A673 (cell line): ENCODE results near the gene OR6S1. TPM values are rescaled to one million over a fixed set of nuclear protein-coding genes. Genes with fewer than 3 reads are reported as not detected.

Source experiments
- Bru-seq: library from RNA; stranded (reverse); fragments of 400-500 nt; gene quantifications from one replicate; lab custom pipeline; 2021; lab: Mats Ljungman, UMichigan
- BruChase-seq, 2 experiments: library from RNA; stranded (reverse); fragments of 400-500 nt; gene quantifications; one replicate each; lab custom pipeline; 2021; lab: Mats Ljungman, UMichigan
- BruUV-seq: library from RNA; stranded (reverse); fragments of 400-500 nt; replicated peaks from 2 replicates; lab custom pipeline; 2021; lab: Mats Ljungman, UMichigan
- CTCF ChIA-PET: fragments of 300-600 bp; sonication (Branson Sonifier 250); formaldehyde crosslinking; loops from one replicate; lab custom pipeline; 2022; ENCODE audit warnings: antibody characterized with exemption; lab: Charles Lee
- POLR2A ChIA-PET: fragments of 300-600 bp; sonication (Branson Sonifier 250); formaldehyde crosslinking; loops from one replicate; lab custom pipeline; 2022; ENCODE audit warnings: antibody characterized with exemption; ENCODE audit not compliant: low non-redundant PET; lab: Charles Lee
- DNase-seq: peaks from one replicate; pipeline ENCODE4 v3.0.0-alpha.2; 2015; ENCODE audit warnings: low spot score
- H3K27ac ChIP-seq: fragments of 200-600 bp; sonication (generic); 2 replicates; pipeline ENCODE4 v1.5.1; 2016; ENCODE audit warnings: mixed run types, low read depth, mild to moderate bottlenecking, mixed read lengths, antibody characterized with exemption, low read length; ENCODE audit not compliant: poor library complexity, severe bottlenecking
- H3K27me3 ChIP-seq: fragments of 200-600 bp; sonication (generic); replicated peaks from 2 replicates; pipeline ENCODE4 v1.6.1; 2017; ENCODE audit warnings: mixed run types, low read depth, mild to moderate bottlenecking, mixed read lengths, antibody characterized with exemption, low read length; ENCODE audit not compliant: insufficient read depth, poor library complexity
- H3K36me3 ChIP-seq: fragments of 200-600 bp; sonication (generic); 2 replicates; pipeline ENCODE4 v1.6.1; 2016; ENCODE audit warnings: mixed run types, mild to moderate bottlenecking, mixed read lengths, antibody characterized with exemption, low read length; ENCODE audit not compliant: insufficient read depth, poor library complexity, severe bottlenecking
- H3K4me1 ChIP-seq: fragments of 200-600 bp; sonication (generic); 2 replicates; pipeline ENCODE4 v1.6.1; 2017; ENCODE audit warnings: mixed run types, mild to moderate bottlenecking, mixed read lengths, antibody characterized with exemption, low read length; ENCODE audit not compliant: insufficient read depth, poor library complexity, severe bottlenecking
- H3K4me3 ChIP-seq: fragments of 200-600 bp; sonication (generic); 2 replicates; pipeline ENCODE4 v1.5.1; 2016; ENCODE audit warnings: low read depth, mixed run types, mild to moderate bottlenecking, mixed read lengths, low read length; ENCODE audit not compliant: poor library complexity, severe bottlenecking
- H3K9me3 ChIP-seq: fragments of 200-600 bp; sonication (generic); 2 replicates; pipeline ENCODE4 v1.6.1; 2016; ENCODE audit warnings: mixed run types, low read depth, mild to moderate bottlenecking, mixed read lengths, antibody characterized with exemption, low read length; ENCODE audit not compliant: poor library complexity, severe bottlenecking
- EZH2 ChIP-seq: fragments of 200-600 bp; sonication (generic); IDR thresholded peaks from 2 replicates; pipeline ENCODE4 v1.6.1; 2017; ENCODE audit warnings: borderline replicate concordance, low read depth, mild to moderate bottlenecking, mixed read lengths, antibody characterized with exemption, low read length; ENCODE audit not compliant: poor library complexity, severe bottlenecking
- intact Hi-C: fragments of 100-400 bp; cut with micrococcal nuclease; formaldehyde crosslinking; loops from one replicate; pipeline ENCODE4 v1.10.0; 2022; ENCODE audit not compliant: unreplicated experiment
- long read RNA-seq: library from polyadenylated mRNA; stranded (forward); transcript quantifications from one replicate; pipeline ENCODE4 v2.0.0, GENCODE V29; 2022
- total RNA-seq: library from RNA; stranded (reverse); gene quantifications from 2 replicates; pipeline ENCODE4 v1.2.3, GENCODE V29; 2021
- TF ChIP-seq, protein P1 (sequence below): fragments of 300-800, 200-600 bp; sonication (generic); conservative IDR thresholded peaks from 2 replicates; pipeline ENCODE4 v1.5.1; 2017; ENCODE audit warnings: low read depth, mild to moderate bottlenecking, antibody characterized with exemption, low read length, moderate library complexity, mixed read lengths

Gene OR6S1, protein sequence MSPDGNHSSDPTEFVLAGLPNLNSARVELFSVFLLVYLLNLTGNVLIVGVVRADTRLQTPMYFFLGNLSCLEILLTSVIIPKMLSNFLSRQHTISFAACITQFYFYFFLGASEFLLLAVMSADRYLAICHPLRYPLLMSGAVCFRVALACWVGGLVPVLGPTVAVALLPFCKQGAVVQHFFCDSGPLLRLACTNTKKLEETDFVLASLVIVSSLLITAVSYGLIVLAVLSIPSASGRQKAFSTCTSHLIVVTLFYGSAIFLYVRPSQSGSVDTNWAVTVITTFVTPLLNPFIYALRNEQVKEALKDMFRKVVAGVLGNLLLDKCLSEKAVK
- total RNA-seq (not detected in 2 replicates), Bru-seq, nascent RNA (not detected), BruChase-seq, experiment 1, labeled RNA remaining after a 2-hour chase (not detected), BruChase-seq, experiment 2, labeled RNA remaining after a 6-hour chase (not detected)
- long read RNA-seq: 0 reads

GRCh38 chr14:20641591-20641990 is at the start of gene OR6S1:
TSS of gene OR6S1 (minus strand) at chr14:20641691. CDS start at chr14:20641691, 0 bp downstream.
- BruUV-seq: no TSS peak
- Histone ChIP-seq H3K4me3 (no peak within 1 kb of the TSS), H3K4me1 (no peaks in the 10 kb centered on the region), H3K9me3 (no peaks in the 10 kb centered on the region), H3K36me3 (no peaks in the 10 kb centered on the region), H3K27me3 (peaks cover 14% of the 10 kb centered on the region), H3K27ac (no peak within 1 kb of the TSS)
- DNase-seq: no peak
- intact Hi-C loops: no loop called here
- no peak for TF ChIP-seq EZH2
- TF ChIP-seq, protein P1, sequence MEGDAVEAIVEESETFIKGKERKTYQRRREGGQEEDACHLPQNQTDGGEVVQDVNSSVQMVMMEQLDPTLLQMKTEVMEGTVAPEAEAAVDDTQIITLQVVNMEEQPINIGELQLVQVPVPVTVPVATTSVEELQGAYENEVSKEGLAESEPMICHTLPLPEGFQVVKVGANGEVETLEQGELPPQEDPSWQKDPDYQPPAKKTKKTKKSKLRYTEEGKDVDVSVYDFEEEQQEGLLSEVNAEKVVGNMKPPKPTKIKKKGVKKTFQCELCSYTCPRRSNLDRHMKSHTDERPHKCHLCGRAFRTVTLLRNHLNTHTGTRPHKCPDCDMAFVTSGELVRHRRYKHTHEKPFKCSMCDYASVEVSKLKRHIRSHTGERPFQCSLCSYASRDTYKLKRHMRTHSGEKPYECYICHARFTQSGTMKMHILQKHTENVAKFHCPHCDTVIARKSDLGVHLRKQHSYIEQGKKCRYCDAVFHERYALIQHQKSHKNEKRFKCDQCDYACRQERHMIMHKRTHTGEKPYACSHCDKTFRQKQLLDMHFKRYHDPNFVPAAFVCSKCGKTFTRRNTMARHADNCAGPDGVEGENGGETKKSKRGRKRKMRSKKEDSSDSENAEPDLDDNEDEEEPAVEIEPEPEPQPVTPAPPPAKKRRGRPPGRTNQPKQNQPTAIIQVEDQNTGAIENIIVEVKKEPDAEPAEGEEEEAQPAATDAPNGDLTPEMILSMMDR: no peak
- ChIA-PET CTCF (no interaction called here), POLR2A (no interaction called here)

DNA sequence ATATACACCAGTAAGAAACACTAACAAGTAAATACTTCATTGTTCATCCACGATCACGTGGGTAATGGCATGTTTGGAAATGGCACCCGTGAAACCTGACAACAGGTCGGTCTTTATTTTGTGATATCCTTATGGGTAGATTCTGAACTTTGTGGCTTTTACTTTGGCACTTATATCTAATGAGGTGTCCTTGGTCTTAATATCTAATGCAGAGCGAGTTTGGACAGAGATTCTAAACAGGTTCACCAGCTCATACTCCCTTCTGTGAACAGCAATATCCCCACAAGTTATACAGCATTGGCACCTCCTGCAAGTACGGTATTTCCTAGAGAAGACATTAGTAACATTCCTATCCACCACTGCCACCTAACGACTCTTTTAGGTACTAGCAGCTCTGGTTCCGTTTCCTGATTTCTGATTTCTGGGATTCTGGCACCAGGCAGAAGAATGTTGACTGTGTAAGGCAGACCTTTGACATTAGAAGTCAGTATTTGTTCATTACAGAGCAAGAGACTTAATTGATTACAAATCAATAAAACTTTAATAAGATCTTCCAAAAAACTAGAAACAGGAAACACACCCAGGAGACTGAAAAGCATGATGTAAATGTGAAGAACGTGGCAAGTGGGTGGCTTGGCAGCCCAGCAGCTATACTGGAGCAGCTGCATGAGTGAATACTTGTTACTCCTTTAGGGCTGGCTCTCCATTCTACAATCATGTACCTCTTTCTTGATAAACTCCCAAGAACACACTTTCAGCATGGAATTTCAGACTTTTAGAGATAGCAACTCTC is 49.6 kb upstream of the OR6S1 start:
- CTCF ChIA-PET: interaction anchor here (0.6 to 1.5 kb wide), 10 partner anchors 10 to 378 kb away, joined by 3 to 17 read pairs (median 3); no protein-coding TSS in a partner anchor
- Histone ChIP-seq H3K4me3 (no peak overlapping the region), H3K27me3 (no peaks in the 10 kb centered on the region), H3K36me3 (no peaks in the 10 kb centered on the region), H3K9me3 (no peaks in the 10 kb centered on the region), H3K27ac (no peak overlapping the region), H3K4me1 (no peaks in the 10 kb centered on the region)
- DNase-seq: peak; percentile 74
- no TSS peak for BruUV-seq
- intact Hi-C loops: loop anchor here (1.0 to 10.0 kb wide), 3 partner anchors 60 to 344 kb away; partner anchors contain the start of genes RNASE13 and TPPP2
- POLR2A ChIA-PET: no interaction called here
- no peak for TF ChIP-seq EZH2
- TF ChIP-seq, protein P1: peak; percentile 88

DNA sequence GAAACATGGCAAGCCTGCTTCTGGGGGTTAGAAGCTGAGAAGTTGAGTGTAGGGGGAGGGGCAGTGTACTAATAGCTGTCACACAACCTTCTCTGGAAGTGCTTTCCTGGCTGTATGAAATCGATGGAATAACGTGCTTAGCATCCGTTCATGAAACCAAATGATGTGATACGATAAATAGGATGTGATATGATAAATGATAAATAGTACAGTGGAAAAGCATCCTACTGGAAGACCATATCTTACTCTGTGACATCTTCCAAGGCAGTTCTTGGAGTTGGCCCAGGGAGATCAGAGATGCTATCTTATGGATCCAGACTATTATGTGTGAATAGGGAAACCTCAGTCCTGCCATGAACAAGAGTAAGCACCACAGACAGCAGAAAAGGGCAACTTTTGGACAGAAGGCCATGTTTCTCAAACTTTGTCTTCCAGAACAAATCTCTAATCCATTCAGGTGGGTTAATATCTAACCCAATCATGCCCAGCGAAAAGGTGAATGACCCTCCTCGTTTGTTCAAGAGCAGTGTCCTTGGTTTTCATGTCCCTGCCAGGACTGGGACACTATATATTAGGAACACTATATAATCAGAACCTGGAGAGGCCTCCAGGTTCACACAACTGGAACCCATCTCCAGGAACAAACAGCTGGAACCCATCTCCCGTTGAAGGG is 46.8 kb upstream of the OR6S1 start, which contains the start of gene ANG:
Gene ANG, plus strand, starts transcription at position 598 of the 673 bp plus-strand sequence. CDS start 4,801 bp downstream, outside the sequence.
- no peak within 1 kb of the TSS for H3K4me3 ChIP-seq
- DNase-seq: no peak
- no peaks in the 10 kb centered on the region for H3K36me3 ChIP-seq
- intact Hi-C loops: no loop called here
- peaks cover 9% of the 10 kb centered on the region for H3K4me1 ChIP-seq
- ChIA-PET POLR2A (no interaction called here), CTCF (no interaction called here)
- H3K9me3 ChIP-seq: no peaks in the 10 kb centered on the region
- no peaks in the 10 kb centered on the region for H3K27me3 ChIP-seq
- no TSS peak for BruUV-seq
- TF ChIP-seq, protein P1: no peak
- no peak for TF ChIP-seq EZH2
- H3K27ac ChIP-seq: no peak within 1 kb of the TSS
